SIG-M5 treated with dmso at 0.1 percent for 504 hours (cell line): ENCODE results near the gene STX4.

Experiments
- DNase-seq: peaks from one replicate; lab custom pipeline; 2025; ENCODE audit not compliant: unreplicated experiment; lab: John Stamatoyannopoulos, UW

STX4 gene

GRCh38 chr16:31083556-31083955, 50.2 kb downstream of the STX4 start:
- DNase-seq: no peak

GRCh38 chr16:31083981-31084380, 50.6 kb downstream of the STX4 start:
- DNase-seq: no peak

- no peak for DNase-seq
Measured at GRCh38 chr16:31084584-31085302, 51.4 kb downstream of the STX4 start.

GRCh38 chr16:31085411-31085810, 52.1 kb downstream of the STX4 start:
- no peak for DNase-seq

GRCh38 chr16:31085873-31086628, 52.7 kb downstream of the STX4 start:
- DNase-seq: no peak

- DNase-seq: no peak
Measured at GRCh38 chr16:31086629-31086906, 53.2 kb downstream of the STX4 start.

GRCh38 chr16:31087481-31087880, 54.1 kb downstream of the STX4 start:
- DNase-seq: no peak

- DNase-seq: no peak
Measured at GRCh38 chr16:31087971-31088370, 54.6 kb downstream of the STX4 start.

- DNase-seq: no peak
Measured at GRCh38 chr16:31088459-31089183, 55.3 kb downstream of the STX4 start, which contains the start of gene PRSS53. Gene PRSS53 (minus strand): TSS chr16:31088943. CDS start chr16:31088809, 134 bp downstream.

GRCh38 chr16:31089199-31089598, 55.8 kb downstream of the STX4 start:
- DNase-seq: no peak
